GM21447 (cell line): ENCODE results near the gene ARL14EP.

Source experiments
- ATAC-seq: cut with Tn5 transposase; IDR thresholded peaks from one replicate; pipeline ENCODE4 v1.9.1; 2021; ENCODE audit not compliant: unreplicated experiment

ARL14EP gene

GRCh38 chr11:30322826-30323710, at the start of gene ARL14EP:
TSS of gene ARL14EP (plus strand) at chr11:30323104. CDS start at chr11:30330949, 7,845 bp downstream.
- ATAC-seq, result peak; percentile 97

GRCh38 chr11:30277176-30277575, 45.7 kb upstream of the ARL14EP start:
- ATAC-seq, result no peak

GRCh38 chr11:30279796-30280195, 43.1 kb upstream of the ARL14EP start:
- ATAC-seq, result no peak

GRCh38 chr11:30281476-30282288, 41.2 kb upstream of the ARL14EP start:
- ATAC-seq, result peak; percentile 33

GRCh38 chr11:30282289-30282631, 40.6 kb upstream of the ARL14EP start:
- ATAC-seq, result peak; percentile 93

GRCh38 chr11:30284836-30285235, 38.1 kb upstream of the ARL14EP start:
- ATAC-seq, result no peak

- ATAC-seq, result no peak
Observed at GRCh38 chr11:30285416-30286121, 37.3 kb upstream of the ARL14EP start.

GRCh38 chr11:30291331-30291730, 31.6 kb upstream of the ARL14EP start:
- no peak for ATAC-seq

- ATAC-seq, result no peak
Observed at GRCh38 chr11:30292545-30292944, 30.4 kb upstream of the ARL14EP start.

GRCh38 chr11:30295178-30295885, 27.6 kb upstream of the ARL14EP start:
- ATAC-seq, result no peak

- no peak for ATAC-seq
Observed at GRCh38 chr11:30304620-30305019, 18.3 kb upstream of the ARL14EP start.

GRCh38 chr11:30310623-30311022, 12.3 kb upstream of the ARL14EP start:
- peak; percentile 99 for ATAC-seq

GRCh38 chr11:30311189-30311588, 11.7 kb upstream of the ARL14EP start:
- ATAC-seq, result no peak

GRCh38 chr11:30312243-30312642, 10.7 kb upstream of the ARL14EP start:
- no peak for ATAC-seq

GRCh38 chr11:30313580-30313979, 9.3 kb upstream of the ARL14EP start:
- ATAC-seq, result no peak

GRCh38 chr11:30314625-30315024, 8.3 kb upstream of the ARL14EP start:
- ATAC-seq, result no peak

- ATAC-seq, result no peak
Observed at GRCh38 chr11:30316237-30316636, 6.7 kb upstream of the ARL14EP start.

- no peak for ATAC-seq
Observed at GRCh38 chr11:30317030-30317429, 5.9 kb upstream of the ARL14EP start.

GRCh38 chr11:30321321-30321720, 1.6 kb upstream of the ARL14EP start:
- ATAC-seq, result no peak

GRCh38 chr11:30322191-30322590, 713 bp upstream of the ARL14EP start:
- no peak for ATAC-seq
